HUDEP-2 (cell line): ENCODE measurements around the gene PRRT1B.
"Not testable (repeated sequence)": the region's sequence is repeated elsewhere in the genome, so short reads cannot be mapped to it uniquely, and the experiment has no call there.

Source experiments
- DNase-seq, 76 experiments: peaks; one replicate each; lab custom pipeline; 2025; ENCODE audit not compliant: unreplicated experiment in 76 of 76; lab: John Stamatoyannopoulos, UW

PRRT1B gene

DNA sequence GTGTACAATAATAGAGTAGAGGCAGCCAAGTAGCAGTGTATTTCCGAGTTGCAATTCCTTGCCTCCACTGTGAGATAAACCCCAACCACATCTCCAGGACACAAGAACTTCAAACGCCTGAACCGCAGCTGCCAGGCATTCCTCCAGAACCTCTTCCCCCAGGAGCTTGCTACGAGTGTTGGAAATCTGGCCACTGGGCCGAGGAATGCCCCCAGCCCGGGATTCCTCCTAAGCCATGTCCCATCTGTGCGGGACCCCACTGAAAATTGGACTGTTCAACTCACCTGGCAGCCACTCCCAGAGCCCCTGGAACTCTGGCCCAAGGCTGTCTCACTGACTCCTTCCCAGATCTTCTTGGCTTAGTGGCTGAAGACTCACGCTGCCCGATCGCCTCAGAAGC, 3.9 kb downstream of the PRRT1B start:
- not testable (repeated sequence) for DNase-seq

DNA sequence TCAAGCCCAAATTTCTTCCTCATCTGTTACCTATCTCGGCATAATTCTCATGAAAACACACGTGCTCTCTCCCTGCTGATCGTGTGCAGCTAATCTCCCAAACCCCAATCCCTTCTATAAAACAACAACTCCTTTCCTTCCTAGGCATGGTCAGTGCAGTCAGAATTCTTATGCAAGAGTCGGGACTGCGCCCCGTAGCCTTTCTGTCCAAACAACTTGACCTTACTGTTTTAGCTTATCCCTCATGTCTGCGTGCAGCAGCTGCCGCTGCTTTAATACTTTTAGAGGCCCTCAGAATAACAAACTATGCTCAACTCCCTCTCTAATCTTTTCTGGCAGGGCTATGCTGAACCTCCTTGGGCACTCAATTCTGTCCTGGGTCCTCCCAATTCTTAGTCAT, 5.1 kb downstream of the PRRT1B start:
- not testable (repeated sequence) for DNase-seq

DNA sequence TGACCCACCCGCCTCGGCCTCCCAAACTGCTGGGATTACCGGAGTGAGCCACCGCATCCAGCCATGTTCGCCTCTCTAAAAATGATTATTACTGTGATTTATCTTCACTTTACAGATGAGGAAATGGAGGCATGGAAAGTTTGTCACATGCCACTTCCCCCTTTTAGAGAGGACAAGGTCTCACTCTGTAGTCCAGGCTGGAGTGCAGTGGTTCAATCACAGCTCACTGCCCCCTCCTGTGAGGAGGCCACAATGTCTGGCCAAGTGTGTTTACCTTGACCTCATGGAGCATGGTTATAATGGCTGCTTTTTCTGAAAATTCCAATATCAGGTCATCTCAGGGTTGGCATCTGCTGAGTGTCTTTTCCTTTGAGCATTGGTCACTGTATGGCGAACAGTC, 6.7 kb downstream of the PRRT1B start:
- DNase-seq: no peak

DNA sequence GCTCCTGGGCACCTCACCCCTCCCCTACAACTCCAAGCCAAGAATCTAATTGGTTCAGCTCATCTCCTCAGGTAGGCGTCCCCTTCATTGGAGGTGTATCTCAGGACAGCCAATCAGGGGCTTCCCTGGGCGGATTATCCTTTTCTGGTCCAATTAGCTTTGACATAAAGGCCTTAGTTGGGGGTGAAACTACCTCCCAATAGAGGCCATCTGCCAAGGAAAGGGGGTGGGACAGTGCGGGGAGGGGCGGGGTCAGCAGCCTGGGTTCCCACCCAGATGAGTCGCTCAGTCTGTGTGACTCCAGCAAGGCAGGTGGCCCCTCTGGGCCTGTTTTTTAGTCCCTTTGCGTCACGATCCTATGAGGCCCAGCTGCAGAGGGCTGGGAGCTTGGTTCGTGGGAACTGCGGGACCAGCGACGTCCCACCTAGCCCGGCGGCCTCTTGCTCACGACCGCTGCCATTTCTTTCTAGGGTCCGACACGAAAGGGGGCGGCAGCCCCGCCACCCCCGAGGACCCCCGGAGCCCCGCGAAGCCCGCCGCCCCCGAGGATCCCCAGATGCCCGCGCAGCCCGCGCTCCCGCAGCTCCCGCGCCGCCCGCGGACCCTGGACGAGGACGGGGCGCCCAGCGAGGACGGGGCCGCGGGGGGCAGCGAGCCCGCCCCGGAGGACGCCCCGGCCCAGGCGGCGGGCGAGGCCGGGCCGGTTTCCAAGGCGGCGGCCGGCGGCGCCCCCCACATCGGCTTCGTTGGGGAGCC, 8.9 kb downstream of the PRRT1B start:
- peak in 5 of 76 experiments; percentile 3 to 23 (median 10) for DNase-seq

DNA sequence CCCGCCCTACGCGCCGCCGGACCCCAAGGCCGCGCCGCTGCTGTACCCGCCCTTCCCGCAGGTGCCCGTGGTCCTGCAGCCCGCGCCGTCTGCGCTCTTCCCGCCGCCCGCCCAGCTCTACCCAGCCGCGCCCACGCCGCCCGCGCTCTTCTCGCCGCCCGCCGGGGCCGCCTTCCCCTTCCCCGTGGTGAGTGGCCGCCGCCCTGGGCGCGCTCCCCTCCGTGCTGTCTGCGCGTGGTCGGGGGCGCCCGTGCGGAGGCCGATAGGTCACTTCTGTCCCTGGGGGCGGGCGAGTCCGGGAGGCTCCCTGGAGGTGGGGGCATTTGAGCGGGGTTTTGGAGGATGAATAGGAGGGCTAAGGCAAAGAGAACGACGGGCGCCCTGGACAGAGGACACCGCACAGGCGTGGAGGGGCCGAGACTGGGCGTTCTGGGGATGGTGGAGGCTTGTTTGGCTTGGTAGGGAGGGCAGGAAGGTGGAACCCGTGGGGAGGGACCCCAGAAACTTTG, 9.6 kb downstream of the PRRT1B start:
- no peak for DNase-seq

DNA sequence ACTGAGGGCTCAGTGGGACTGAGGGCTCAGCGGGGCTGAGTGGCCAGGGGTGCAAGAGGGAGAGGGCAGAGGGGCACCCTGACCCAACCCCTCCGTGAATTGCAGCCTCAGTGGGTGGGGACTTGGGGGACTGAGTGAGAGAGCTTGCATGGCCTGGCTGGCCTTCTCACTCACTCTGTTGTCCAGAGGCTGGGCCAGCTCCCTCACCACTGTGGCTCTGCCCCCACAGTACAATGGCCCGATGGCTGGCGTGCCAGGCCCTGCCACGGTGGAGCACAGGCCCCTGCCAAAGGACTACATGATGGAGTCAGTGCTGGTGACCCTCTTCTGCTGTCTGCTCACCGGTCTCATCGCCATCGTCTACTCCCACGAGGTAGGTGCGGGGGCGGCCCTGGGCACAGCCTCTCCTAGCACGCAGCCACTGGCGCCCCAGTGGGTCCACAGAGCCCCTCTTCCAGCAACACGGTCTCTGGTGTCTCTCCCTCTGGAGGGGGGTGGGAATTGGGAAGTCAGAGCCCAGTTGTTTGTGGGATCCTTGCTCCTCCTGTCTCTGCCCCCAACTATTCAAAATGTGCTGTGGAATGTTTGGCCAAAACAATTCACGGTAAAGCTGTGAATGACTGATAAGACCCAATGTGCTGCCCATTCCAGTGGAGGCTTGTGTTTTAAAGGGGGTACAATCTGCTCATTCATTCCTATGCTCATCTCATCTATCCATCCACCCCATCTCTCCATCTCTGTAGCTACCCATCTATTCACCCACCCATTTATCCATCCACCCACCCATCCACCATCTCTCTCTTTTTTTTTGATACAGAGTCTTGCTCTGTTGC, 10.7 kb downstream of the PRRT1B start:
- DNase-seq: peak in 1 of 76 experiments; percentile 21

DNA sequence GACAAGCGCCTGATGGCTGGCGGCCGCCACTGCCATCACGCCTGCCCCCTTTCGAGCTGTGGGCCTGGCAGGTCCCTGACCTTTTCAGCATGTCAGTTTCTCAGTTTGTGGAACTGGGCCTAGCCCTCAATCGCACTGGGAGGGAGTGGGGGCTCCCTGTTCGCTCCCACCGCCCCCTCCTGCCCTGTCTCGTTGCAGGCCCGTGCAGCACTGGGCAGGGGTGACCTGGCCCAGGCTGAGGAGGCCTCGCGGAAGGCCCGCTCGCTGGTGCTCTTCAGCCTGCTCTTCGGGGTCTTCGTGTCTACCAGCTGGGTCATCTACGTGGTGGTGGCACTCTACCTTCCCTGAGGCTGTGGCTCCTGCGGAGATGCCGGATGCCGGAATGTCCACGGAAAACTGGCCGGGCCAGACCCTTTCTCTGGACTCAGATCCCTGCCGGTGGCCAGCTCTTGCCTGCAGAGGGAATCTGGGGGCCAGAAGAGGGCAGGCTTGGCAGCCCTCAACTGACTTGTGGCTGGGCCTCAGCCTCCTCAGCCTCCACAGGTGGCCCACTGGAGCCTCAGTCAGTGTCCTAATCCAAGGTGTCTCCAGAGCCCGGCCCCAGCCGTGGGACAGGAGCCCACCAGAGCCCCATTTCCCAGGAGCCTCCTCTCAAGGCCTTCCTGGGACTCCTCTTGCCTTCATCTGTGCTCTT, 12.7 kb downstream of the PRRT1B start:
- DNase-seq: peak in 1 of 76 experiments; percentile 9

DNA sequence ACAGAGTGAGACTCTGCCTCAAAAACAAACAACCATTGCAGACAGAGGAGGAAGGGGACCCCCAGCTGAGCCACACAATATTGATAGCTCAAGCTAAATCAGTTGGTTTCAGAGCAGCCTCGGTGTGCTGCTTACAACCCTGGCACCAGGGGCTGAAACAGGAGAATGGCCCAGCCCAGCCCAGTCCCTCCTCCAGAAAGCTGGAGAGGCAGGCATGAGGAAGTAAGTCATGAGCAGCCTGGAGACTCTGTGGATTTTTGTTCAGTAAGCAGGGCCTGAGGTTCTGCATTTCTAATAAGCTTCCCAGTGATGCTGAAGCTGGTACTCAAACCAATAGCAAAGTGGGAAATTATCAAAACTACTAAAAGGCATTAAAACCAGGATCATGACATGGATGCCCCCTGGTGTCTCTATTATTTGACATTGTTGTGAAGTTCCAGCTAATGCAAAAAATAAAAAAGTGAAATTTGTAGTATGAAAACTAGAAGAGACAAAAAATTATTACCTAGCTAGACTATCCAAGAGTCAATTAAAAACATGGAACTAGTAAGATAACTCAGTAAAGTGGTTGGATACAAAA, 14.2 kb downstream of the PRRT1B start:
- DNase-seq: peak in 2 of 76 experiments; percentile 7 to 11

DNA sequence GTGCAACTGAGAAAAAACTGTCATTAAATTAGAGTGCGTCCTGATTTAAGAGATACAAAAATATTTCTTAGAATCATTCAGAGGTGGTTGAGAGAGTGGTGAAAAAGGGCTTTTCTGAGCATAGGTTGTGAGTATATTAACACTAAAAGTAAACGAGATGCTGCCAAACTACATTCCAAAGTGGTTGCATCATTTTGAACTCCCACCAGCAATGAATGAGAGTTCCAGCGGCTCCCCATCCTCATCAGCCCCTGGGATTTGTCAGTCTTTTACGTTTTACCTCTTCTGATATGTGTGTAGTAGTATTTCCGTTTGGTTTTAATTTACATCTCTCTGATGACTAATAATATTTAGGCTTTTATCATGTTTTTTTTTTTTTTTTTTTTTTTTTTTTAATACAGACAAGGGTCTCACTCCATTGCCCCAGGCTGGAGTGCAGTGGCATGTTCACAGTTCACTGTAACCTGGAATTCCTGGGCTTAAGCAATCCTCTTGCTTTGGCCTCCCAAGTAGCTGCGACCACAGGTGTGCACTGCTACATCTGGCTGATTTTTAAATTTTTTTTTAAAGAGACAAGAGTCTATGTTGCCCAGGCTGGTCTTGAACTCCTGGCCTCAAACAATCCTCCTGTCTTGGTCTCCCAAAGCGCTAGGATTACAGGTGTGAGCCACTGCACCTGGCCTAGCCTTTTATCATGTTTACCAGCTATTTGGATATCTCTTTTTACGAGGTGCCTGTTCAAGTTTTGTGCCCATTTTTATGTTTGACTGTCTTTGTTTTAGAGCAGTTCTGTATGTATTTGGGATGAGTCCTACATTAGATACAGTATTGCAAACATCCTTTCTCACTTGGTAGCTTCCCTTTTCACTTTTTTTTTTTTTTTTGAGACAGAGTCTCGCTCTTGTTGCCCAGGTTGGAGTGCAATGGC, 17.0 kb downstream of the PRRT1B start:
- no peak for DNase-seq

DNA sequence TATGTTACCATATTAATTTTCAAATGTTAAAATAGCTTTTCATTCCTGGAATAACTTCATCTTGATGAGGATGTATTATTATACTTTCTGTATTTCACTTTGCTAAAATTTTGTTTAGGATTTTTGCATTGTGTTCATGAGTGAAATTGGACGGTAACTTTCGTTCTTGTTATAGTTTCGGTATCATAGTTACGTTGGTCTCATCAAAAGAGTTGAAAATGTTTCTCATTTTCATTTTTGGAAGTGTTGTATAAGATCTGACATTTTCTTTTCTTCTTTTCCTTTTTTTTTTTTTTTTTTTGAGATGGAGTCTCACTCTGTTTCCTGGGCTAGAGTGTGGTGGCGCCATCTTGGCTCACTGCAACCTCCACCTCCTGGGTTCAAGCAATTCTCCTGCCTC, 20.0 kb downstream of the PRRT1B start:
- DNase-seq: no peak

DNA sequence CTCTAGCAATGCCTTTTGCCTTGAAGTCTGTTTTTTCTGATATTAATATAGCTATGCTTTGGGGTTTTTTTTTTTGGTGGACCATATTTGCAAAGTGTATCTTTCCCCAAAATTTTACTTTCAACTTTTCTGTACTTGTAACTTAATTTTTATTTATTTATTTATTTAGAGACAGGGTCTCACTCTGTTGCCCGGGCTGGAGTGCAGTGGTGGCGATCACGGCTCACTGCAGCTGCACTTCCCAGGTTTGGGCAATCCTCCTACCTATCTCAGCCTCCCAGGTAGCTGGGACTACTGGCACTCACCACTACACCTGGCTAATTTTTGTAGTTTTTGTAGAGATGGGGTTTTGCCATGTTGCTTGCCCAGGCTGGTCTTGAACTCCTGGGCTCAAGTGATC, 20.8 kb downstream of the PRRT1B start:
- no peak for DNase-seq

DNA sequence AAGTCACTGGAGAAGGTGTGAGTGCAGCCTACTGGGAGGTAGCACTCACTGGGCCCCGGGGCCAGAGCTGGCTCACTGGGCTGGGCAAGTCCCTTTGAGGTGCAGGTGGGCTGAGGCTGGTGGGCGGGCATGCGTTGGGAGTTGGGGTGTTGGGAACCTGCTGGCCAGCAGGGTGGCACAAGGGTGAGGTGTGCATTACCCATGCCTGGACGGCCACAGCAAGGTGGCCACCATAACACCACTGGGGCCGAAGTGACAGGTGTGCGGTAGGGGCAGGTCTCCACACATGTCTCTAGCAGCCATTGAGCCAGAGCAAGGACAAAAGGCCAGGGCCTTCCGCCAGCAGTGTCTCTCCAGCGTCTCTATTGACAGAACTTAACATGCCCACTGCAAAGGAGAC, 22.6 kb downstream of the PRRT1B start:
- DNase-seq: no peak

DNA sequence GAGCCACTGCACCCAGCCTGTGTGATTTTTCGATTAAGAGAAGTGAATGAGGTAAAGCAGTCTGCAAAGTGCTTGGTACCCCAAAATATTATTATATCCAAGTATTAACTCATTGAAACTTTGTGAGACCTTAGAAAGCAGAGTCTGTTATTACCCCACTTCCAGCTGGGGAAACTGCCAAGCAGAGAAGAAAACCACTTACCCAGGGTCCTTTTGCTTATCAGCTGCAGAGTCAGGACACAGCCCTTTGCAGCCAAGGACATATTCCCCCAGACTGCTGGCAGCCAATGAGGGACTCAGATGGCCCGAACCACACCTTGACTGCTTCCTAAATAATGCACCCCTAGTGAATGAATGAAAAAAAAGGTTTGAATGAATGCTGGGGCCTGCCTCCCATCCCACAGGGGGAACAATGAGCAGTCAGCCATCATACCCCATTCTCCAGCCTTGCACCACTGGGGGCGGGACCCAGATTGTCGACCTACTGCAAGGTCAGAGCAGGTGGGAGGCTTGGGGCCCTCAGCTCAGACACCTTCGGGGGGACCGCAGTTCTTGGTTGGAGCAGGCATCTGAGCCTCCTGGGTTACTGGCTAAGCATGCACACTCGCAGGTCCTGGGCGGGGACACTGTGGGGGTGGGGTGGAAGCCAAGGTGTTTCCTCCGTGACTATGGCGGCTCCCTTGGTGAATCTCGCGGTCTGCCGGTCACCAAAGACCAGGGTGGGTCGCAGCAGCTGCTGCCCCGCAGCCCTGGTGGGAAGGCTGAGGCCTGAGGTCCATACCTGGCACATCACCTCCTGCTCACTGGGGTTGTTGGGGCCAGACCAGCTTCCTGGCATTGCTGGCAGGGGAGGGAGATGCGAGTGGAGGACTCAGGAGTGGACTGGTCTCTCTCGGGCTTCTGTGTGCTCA, 29.7 kb downstream of the PRRT1B start:
- peak in 10 of 76 experiments; percentile 7 to 24 (median 20) for DNase-seq

DNA sequence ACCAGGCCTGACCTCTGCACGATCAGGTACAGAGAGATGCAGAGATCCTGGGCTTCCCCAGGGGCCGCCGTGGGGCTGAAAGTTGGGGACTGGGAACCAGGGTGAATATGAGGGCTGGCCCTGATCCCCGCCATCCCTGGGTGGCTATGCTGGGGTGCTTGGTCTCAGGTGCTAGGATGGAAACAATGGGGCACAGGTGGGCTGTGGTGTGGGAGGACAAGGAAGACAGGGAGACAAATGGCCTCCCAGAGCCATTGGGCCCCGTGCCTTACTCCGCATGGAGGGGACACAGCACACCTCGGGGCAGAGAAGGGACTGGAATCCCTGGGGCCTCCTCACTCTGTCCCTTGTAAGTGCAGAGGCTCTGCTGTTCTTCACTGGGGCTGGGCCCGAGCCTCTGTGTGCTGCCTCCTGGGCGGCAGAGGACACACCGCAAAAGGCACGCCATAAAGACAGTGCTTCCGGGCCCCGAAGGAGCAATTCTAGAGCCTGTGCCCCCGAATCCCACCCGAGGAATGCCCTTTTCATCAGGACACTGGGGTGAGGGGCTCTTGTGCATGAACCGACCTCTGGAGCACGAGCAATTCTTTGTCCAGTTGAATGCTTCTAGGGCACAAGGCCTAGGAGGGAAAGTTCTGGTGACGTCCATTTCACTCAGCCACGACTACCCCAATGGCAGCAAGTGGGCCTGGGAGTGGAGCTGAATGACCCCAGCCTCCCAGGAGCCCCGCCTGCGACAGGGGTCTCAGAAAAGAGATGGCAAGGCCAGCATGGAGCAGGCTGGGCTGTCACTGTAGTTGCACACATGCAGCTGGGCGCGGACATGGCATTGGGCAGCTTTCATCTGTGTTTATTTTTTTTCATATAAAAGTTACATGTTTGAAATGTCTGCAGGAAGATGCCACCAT, 30.9 kb downstream of the PRRT1B start:
- DNase-seq: no peak

DNA sequence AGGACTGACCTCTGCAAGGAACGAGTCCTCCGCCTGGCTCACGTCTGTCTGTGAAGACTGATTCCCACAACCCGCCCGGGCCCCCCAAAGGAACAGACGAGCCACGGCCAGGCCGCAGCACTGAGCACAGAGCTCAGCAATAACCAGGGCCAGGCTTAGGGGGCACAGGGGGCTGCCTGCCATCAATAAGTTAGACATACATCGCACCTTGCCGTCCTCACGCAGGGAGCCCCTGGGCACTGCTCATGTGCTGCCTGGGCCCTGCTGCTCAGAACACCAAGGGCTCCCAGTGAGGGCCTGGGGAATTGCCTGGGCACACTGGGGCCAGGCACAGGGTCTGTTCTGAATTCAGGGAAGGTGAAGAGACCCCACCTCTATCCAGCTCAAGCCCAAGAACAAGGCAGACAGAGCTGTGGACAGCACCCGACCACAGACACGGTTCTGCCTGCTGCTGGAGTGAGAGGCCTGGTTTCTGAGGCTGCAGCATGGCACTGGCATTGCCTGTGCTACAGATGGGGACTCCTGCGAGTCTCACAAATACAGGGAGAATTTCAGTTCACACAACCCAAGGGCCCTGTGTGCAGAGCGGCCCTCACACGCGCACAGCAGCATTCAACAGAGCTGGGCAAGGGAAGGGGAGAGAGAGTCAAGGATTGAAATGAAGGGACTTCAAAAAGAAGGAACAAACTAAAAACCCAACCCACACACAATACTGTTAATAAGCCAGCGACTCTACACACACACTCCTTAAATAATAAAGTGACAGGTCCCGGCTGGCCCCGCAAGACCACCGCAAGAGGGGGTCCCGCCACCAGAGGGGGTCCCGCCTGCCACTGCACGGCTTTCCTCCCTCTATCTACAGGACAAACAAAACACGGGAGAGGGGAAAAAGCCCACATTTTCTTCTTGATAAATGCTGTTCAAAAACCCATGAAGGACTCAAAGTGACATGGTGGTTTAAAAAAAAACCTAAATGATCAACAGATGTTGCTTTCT, 32.0 kb downstream of the PRRT1B start:
- DNase-seq: no peak

DNA sequence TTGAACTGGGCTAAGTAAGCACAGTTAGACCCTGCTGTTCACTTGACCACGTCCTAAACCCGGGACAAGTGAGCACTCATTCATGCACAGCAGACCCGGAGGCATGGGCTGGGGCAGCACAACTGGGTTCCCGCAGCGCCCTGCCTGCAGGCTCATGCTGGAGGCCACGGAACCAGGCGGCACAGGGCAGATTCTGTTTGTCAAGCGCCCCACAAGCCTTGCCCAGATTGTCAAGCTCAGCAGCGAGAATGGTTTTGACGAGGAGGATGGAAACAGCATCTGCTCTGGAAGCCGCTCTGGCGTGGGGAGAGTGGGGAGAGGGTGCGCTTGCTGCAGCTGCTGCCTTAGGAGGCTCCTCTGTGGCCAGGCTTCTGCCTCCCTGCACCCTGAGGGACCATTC, 32.7 kb downstream of the PRRT1B start:
- DNase-seq: no peak
